KMS-11 (cell line): ENCODE data around the gene GRIA2.
"Not testable (repeated sequence)": the region's sequence is repeated elsewhere in the genome, so short reads cannot be mapped to it uniquely, and the experiment has no call there.

Source experiments
- H2AFZ ChIP-seq: fragments of 200-600 bp; sonication (generic); 2 replicates; pipeline ENCODE4 v1.6.1; 2016; ENCODE audit warnings: antibody characterized with exemption, mixed run types, low read depth
- H3K27ac ChIP-seq: fragments of 200-600 bp; sonication (generic); 2 replicates; pipeline ENCODE4 v1.6.1; 2016; ENCODE audit warnings: mild to moderate bottlenecking, mixed run types
- H3K27me3 ChIP-seq: fragments of 200-600 bp; sonication (generic); 2 replicates; pipeline ENCODE4 v1.6.1; 2017; ENCODE audit warnings: mild to moderate bottlenecking, low read depth, mixed run types, moderate library complexity; ENCODE audit not compliant: insufficient read depth
- H3K36me3 ChIP-seq: fragments of 200-600 bp; sonication (generic); 2 replicates; pipeline ENCODE4 v1.6.1; 2017; ENCODE audit warnings: mild to moderate bottlenecking, mixed run types; ENCODE audit not compliant: insufficient read depth
- H3K4me1 ChIP-seq: fragments of 200-600 bp; sonication (generic); 2 replicates; pipeline ENCODE4 v1.6.1; 2016; ENCODE audit warnings: mild to moderate bottlenecking, low read depth, mixed run types; ENCODE audit not compliant: poor library complexity, severe bottlenecking
- H3K4me2 ChIP-seq: fragments of 200-600 bp; sonication (generic); 2 replicates; pipeline ENCODE4 v1.7.0; 2016; ENCODE audit warnings: mild to moderate bottlenecking, mixed run types
- H3K4me3 ChIP-seq: fragments of 200-600 bp; sonication (generic); IDR thresholded peaks from 2 replicates; pipeline ENCODE4 v1.6.1; 2017; ENCODE audit warnings: low read depth, low read length, mixed read lengths; ENCODE audit not compliant: insufficient read depth
- H3K79me2 ChIP-seq: fragments of 200-600 bp; sonication (generic); 2 replicates; pipeline ENCODE4 v1.6.1; 2016; ENCODE audit warnings: low read depth, mixed run types; ENCODE audit not compliant: insufficient read depth
- H3K9ac ChIP-seq: fragments of 200-600 bp; sonication (generic); 2 replicates; pipeline ENCODE4 v1.6.1; 2016; ENCODE audit warnings: mild to moderate bottlenecking, mixed run types
- H4K20me1 ChIP-seq: fragments of 200-600 bp; sonication (generic); 2 replicates; pipeline ENCODE4 v1.6.1; 2016; ENCODE audit warnings: mild to moderate bottlenecking, mixed run types; ENCODE audit not compliant: insufficient read depth
- CTCF ChIP-seq: fragments of 200-600 bp; sonication (generic); conservative IDR thresholded peaks from 2 replicates; pipeline ENCODE4 v1.6.1; 2017; ENCODE audit warnings: low read depth, mild to moderate bottlenecking, antibody characterized with exemption, low read length, moderate library complexity, mixed read lengths

Gene GRIA2

GRCh38 chr4:157246964-157247363, 26.4 kb downstream of the GRIA2 start:
- H3K4me1 ChIP-seq, result no peaks in the 10 kb centered on the region
- no peaks in the 10 kb centered on the region for H3K27me3 ChIP-seq
- no peaks in the 10 kb centered on the region for H3K36me3 ChIP-seq
- H3K9ac ChIP-seq, result no peak overlapping the region
- TF ChIP-seq CTCF, result no peak
- no peaks in the 10 kb centered on the region for H3K79me2 ChIP-seq
- no peak overlapping the region for H3K4me3 ChIP-seq
- H3K4me2 ChIP-seq, result no peak overlapping the region
- H3K27ac ChIP-seq, result no peak overlapping the region
- H2AFZ ChIP-seq, result no peak overlapping the region
- H4K20me1 ChIP-seq, result no peaks in the 10 kb centered on the region

DNA sequence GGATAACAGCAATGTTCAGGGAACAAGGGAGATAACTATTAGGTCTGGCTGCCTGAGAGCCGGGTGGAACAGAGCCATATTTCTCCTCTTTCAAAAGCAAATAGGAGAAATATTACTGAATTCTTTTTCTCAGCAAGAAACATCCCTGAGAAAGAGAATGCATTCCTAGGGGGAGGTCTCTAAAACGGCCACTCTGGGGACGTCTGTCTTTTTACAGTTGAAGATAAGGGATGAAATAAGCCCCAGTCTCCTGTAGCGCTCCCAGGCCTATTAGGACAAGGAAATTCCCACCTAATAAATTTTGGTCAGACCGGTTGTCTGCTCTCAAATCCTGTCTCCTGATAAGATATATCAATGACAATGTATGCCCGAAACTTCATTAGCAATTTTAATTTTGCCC, 37.6 kb downstream of the GRIA2 start:
- not testable (repeated sequence) for H3K79me2 ChIP-seq, H3K27ac ChIP-seq, H3K36me3 ChIP-seq, H4K20me1 ChIP-seq, H3K4me1 ChIP-seq, H3K4me2 ChIP-seq, H3K4me3 ChIP-seq, H2AFZ ChIP-seq, H3K9ac ChIP-seq, H3K27me3 ChIP-seq

- H3K9ac ChIP-seq, result no peak overlapping the region
- no peak overlapping the region for H3K27ac ChIP-seq
- no peak overlapping the region for H3K4me2 ChIP-seq
- no peaks in the 10 kb centered on the region for H4K20me1 ChIP-seq
- no peaks in the 10 kb centered on the region for H3K4me1 ChIP-seq
- no peak overlapping the region for H2AFZ ChIP-seq
- H3K27me3 ChIP-seq, result no peaks in the 10 kb centered on the region
- TF ChIP-seq CTCF, result no peak
- no peak overlapping the region for H3K4me3 ChIP-seq
- no peaks in the 10 kb centered on the region for H3K79me2 ChIP-seq
- H3K36me3 ChIP-seq, result no peaks in the 10 kb centered on the region
These were observed 44.8 kb downstream of the GRIA2 start for GRCh38 chr4:157265281-157265680.

DNA sequence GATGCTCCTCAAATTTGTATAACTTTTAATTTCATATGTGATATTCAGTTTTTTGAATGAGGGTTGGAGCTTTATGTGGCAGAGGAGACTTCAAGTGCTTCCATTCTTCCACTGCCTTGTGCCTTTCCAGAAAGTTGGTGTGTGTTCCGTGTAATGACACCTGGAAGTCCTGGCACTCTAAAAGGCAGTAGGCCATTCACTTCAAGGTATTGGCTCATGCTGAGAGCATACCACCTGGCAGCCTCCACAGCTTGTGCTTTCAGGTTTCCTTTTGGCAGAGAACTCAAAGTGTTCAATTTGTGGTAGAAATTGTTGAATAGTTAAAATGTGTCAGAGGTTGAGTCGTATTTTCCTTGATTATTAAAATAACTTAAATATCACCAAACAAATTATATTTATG, 49.6 kb downstream of the GRIA2 start:
- TF ChIP-seq CTCF, result no peak
- H3K79me2 ChIP-seq, result no peaks in the 10 kb centered on the region
- no peaks in the 10 kb centered on the region for H3K27me3 ChIP-seq
- H3K9ac ChIP-seq, result no peak overlapping the region
- H3K27ac ChIP-seq, result no peak overlapping the region
- no peak overlapping the region for H2AFZ ChIP-seq
- no peak overlapping the region for H3K4me3 ChIP-seq
- H3K4me1 ChIP-seq, result peaks cover 14% of the 10 kb centered on the region
- no peaks in the 10 kb centered on the region for H3K36me3 ChIP-seq
- H4K20me1 ChIP-seq, result no peaks in the 10 kb centered on the region
- H3K4me2 ChIP-seq, result no peak overlapping the region

GRCh38 chr4:157270552-157270951, 50.0 kb downstream of the GRIA2 start:
- TF ChIP-seq CTCF, result no peak
- Histone ChIP-seq H4K20me1 (no peaks in the 10 kb centered on the region), H3K4me1 (peaks cover 14% of the 10 kb centered on the region), H3K79me2 (no peaks in the 10 kb centered on the region), H3K4me2 (no peak overlapping the region), H3K27me3 (no peaks in the 10 kb centered on the region), H3K9ac (no peak overlapping the region), H3K4me3 (no peak overlapping the region), H3K27ac (no peak overlapping the region), H2AFZ (no peak overlapping the region), H3K36me3 (no peaks in the 10 kb centered on the region)
